ENCODE data around the gene ITPR1. TPM values are rescaled to one million over a fixed set of nuclear protein-coding genes. Genes with fewer than 3 reads are reported as not detected.

ITPR1 gene
- total and polyA plus RNA-seq, 2 experiments from 2014 or later, result 6.8 to 21.0 TPM

DNA sequence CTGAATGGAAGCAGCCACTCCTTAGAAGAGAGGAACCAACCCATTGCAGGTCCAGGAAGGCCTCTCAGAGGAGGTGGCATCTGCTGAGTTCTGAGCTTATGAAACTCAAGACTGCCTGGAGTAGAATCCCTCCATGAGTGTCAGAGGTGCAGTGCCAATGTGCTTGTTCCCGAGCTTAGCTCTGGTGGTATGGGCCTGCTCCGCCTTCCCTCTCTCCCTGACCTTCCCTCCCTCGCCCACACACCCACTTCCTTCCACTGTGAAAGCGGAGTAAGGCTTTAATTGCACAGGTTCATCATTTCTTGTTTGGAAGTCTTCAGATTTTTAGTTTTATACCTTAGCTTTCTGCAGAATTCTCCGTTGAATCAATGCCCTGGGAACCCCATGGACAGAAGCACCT, 278.1 kb downstream of the ITPR1 start:
- Histone ChIP-seq H3K36me3 (ENCODE audit: insufficient read depth) (no peaks in the 10 kb centered on the region), H2AFZ (no peak overlapping the region), H3K4me2 (no peak overlapping the region), H3K4me3 (no peak overlapping the region), H3K79me2 (replicated peaks; ENCODE audit: insufficient read depth) (no peaks in the 10 kb centered on the region), H3K4me1 (ENCODE audit: insufficient read depth) (no peaks in the 10 kb centered on the region), H3K27ac (ENCODE audit: low read depth) (no peak overlapping the region), H4K20me1 (replicated peaks; ENCODE audit: insufficient read depth) (no peaks in the 10 kb centered on the region), H3K27me3 (ENCODE audit: insufficient read depth) (no peaks in the 10 kb centered on the region), H3K9me2 (ENCODE audit: insufficient read depth) (no peaks in the 10 kb centered on the region), H3F3A (replicated peaks; ENCODE audit: low read depth) (no peaks in the 10 kb centered on the region)
- H3K27me3 Mint-ChIP-seq (ENCODE audit: insufficient read depth, low read depth, poor library complexity), result peaks cover 4% of the 10 kb centered on the region
- H3K27ac Mint-ChIP-seq, result no peak overlapping the region
- peaks cover 8% of the 10 kb centered on the region; the same call in 2 of the 3 replicates for H3K9me3 Mint-ChIP-seq
- H3K4me3 Mint-ChIP-seq, result no peak overlapping the region
- TF ChIP-seq POLR2AphosphoS5 (IDR thresholded peaks at IDR 0.05; ENCODE audit: low read depth), result no peak
- TF ChIP-seq ZNF114 (CRISPR knock-in tag; IDR thresholded peaks at IDR 0.05), result no peak
- TF ChIP-seq, protein P1, sequence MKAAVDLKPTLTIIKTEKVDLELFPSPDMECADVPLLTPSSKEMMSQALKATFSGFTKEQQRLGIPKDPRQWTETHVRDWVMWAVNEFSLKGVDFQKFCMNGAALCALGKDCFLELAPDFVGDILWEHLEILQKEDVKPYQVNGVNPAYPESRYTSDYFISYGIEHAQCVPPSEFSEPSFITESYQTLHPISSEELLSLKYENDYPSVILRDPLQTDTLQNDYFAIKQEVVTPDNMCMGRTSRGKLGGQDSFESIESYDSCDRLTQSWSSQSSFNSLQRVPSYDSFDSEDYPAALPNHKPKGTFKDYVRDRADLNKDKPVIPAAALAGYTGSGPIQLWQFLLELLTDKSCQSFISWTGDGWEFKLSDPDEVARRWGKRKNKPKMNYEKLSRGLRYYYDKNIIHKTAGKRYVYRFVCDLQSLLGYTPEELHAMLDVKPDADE (IDR thresholded peaks at IDR 0.05), result no peak
- TF ChIP-seq, protein P2, sequence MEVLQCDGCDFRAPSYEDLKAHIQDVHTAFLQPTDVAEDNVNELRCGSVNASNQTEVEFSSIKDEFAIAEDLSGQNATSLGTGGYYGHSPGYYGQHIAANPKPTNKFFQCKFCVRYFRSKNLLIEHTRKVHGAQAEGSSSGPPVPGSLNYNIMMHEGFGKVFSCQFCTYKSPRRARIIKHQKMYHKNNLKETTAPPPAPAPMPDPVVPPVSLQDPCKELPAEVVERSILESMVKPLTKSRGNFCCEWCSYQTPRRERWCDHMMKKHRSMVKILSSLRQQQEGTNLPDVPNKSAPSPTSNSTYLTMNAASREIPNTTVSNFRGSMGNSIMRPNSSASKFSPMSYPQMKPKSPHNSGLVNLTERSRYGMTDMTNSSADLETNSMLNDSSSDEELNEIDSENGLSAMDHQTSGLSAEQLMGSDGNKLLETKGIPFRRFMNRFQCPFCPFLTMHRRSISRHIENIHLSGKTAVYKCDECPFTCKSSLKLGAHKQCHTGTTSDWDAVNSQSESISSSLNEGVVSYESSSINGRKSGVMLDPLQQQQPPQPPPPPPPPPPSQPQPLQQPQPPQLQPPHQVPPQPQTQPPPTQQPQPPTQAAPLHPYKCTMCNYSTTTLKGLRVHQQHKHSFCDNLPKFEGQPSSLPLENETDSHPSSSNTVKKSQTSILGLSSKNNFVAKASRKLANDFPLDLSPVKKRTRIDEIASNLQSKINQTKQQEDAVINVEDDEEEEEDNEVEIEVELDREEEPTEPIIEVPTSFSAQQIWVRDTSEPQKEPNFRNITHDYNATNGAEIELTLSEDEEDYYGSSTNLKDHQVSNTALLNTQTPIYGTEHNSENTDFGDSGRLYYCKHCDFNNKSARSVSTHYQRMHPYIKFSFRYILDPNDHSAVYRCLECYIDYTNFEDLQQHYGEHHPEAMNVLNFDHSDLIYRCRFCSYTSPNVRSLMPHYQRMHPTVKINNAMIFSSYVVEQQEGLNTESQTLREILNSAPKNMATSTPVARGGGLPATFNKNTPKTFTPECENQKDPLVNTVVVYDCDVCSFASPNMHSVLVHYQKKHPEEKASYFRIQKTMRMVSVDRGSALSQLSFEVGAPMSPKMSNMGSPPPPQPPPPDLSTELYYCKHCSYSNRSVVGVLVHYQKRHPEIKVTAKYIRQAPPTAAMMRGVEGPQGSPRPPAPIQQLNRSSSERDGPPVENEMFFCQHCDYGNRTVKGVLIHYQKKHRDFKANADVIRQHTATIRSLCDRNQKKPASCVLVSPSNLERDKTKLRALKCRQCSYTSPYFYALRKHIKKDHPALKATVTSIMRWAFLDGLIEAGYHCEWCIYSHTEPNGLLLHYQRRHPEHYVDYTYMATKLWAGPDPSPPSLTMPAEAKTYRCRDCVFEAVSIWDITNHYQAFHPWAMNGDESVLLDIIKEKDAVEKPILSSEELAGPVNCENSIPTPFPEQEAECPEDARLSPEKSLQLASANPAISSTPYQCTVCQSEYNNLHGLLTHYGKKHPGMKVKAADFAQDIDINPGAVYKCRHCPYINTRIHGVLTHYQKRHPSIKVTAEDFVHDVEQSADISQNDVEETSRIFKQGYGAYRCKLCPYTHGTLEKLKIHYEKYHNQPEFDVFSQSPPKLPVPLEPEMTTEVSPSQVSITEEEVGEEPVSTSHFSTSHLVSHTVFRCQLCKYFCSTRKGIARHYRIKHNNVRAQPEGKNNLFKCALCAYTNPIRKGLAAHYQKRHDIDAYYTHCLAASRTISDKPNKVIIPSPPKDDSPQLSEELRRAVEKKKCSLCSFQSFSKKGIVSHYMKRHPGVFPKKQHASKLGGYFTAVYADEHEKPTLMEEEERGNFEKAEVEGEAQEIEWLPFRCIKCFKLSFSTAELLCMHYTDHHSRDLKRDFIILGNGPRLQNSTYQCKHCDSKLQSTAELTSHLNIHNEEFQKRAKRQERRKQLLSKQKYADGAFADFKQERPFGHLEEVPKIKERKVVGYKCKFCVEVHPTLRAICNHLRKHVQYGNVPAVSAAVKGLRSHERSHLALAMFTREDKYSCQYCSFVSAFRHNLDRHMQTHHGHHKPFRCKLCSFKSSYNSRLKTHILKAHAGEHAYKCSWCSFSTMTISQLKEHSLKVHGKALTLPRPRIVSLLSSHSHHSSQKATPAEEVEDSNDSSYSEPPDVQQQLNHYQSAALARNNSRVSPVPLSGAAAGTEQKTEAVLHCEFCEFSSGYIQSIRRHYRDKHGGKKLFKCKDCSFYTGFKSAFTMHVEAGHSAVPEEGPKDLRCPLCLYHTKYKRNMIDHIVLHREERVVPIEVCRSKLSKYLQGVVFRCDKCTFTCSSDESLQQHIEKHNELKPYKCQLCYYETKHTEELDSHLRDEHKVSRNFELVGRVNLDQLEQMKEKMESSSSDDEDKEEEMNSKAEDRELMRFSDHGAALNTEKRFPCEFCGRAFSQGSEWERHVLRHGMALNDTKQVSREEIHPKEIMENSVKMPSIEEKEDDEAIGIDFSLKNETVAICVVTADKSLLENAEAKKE (CRISPR knock-in tag; IDR thresholded peaks at IDR 0.05), result no peak
- TF ChIP-seq NANOG (IDR thresholded peaks at IDR 0.05; ENCODE audit: borderline replicate concordance), result no peak
- H3K36me3 Mint-ChIP-seq (ENCODE audit: low read depth), result peaks cover 7% of the 10 kb centered on the region; the same call in 2 of the 3 replicates
- no peak for ATAC-seq
- H3K4me1 Mint-ChIP-seq, result no peaks in the 10 kb centered on the region
- DNase-seq (ENCODE audit: low spot score), result no peak

Data from GM23338 (cell line).